OCI-LY7 (cell line): ENCODE results near the gene ZDHHC22. TPM values are rescaled to one million over a fixed set of nuclear protein-coding genes. Genes with fewer than 3 reads are reported as not detected.

Experiments
- BruUV-seq: library from RNA; stranded (reverse); fragments of 400-500 nt; replicated peaks from 2 replicates; lab custom pipeline; 2021; lab: Mats Ljungman, UMichigan
- CTCF ChIA-PET: fragments of 300-600 bp; sonication (Branson Sonifier 250); formaldehyde crosslinking; loops from one replicate; lab custom pipeline; 2022; ENCODE audit warnings: antibody characterized with exemption; ENCODE audit not compliant: unreplicated experiment; lab: Charles Lee
- POLR2A ChIA-PET: fragments of 300-600 bp; sonication (Branson Sonifier 250); formaldehyde crosslinking; loops from one replicate; lab custom pipeline; 2022; ENCODE audit warnings: antibody characterized with exemption; lab: Charles Lee
- DNase-seq: peaks from one replicate; pipeline ENCODE4 v3.0.0-alpha.2; 2015; ENCODE audit warnings: low spot score
- H2AFZ ChIP-seq: fragments of 200-600 bp; sonication (generic), shearing (Covaris generic); 2 replicates; pipeline ENCODE4 v1.6.1; 2014; ENCODE audit warnings: mild to moderate bottlenecking, antibody characterized with exemption, low read length, moderate library complexity
- H3K27ac ChIP-seq: fragments of 200-600 bp; sonication (generic); 2 replicates; pipeline ENCODE4 v1.5.1; 2014; ENCODE audit warnings: mixed run types, low read depth, mild to moderate bottlenecking, moderate library complexity, low read length, inconsistent platforms; ENCODE audit not compliant: poor library complexity, severe bottlenecking
- H3K36me3 ChIP-seq: fragments of 200-600 bp; sonication (generic); 2 replicates; pipeline ENCODE4 v1.6.1; 2014; ENCODE audit warnings: mild to moderate bottlenecking, antibody characterized with exemption, low read length, moderate library complexity, mixed read lengths; ENCODE audit not compliant: insufficient read depth
- H3K4me1 ChIP-seq: fragments of 200-600 bp; sonication (generic); 2 replicates; pipeline ENCODE4 v1.5.1; 2014; ENCODE audit warnings: mild to moderate bottlenecking, low read length; ENCODE audit not compliant: insufficient read depth, poor library complexity, severe bottlenecking
- H3K4me2 ChIP-seq: fragments of 200-600 bp; sonication (generic); 2 replicates; pipeline ENCODE4 v1.6.1; 2014; ENCODE audit warnings: mild to moderate bottlenecking, low read length
- H3K4me3 ChIP-seq: fragments of 200-600 bp; sonication (generic); 2 replicates; pipeline ENCODE4 v1.5.1; 2014; ENCODE audit warnings: mild to moderate bottlenecking, low read depth, low read length; ENCODE audit not compliant: poor library complexity, severe bottlenecking
- H3K79me2 ChIP-seq: fragments of 200-600 bp; sonication (generic); 2 replicates; pipeline ENCODE4 v1.6.1; 2016; ENCODE audit warnings: low read depth, mild to moderate bottlenecking, low read length, moderate library complexity, mixed read lengths; ENCODE audit not compliant: insufficient read depth
- H3K9me2 ChIP-seq: fragments of 200-600 bp; sonication (generic); 2 replicates; pipeline ENCODE4 v1.6.1; 2016; ENCODE audit warnings: mild to moderate bottlenecking, low read length, mixed read lengths; ENCODE audit not compliant: insufficient read depth
- H3K9me3 ChIP-seq: fragments of 200-600 bp; sonication (generic); 2 replicates; pipeline ENCODE4 v1.6.1; 2014; ENCODE audit warnings: mild to moderate bottlenecking, mixed run types, low read length, mixed read lengths
- H4K20me1 ChIP-seq: fragments of 200-600 bp; sonication (generic); 2 replicates; pipeline ENCODE4 v1.6.1; 2014; ENCODE audit warnings: mild to moderate bottlenecking, antibody characterized with exemption, low read length, moderate library complexity, mixed read lengths; ENCODE audit not compliant: insufficient read depth
- EZH2phosphoT487 ChIP-seq: fragments of 200-600 bp; sonication (generic); IDR thresholded peaks from 2 replicates; pipeline ENCODE4 v1.6.1; 2018; ENCODE audit warnings: low read depth, borderline replicate concordance, mild to moderate bottlenecking, mixed run types, antibody characterized with exemption, low read length, moderate library complexity, mixed read lengths
- intact Hi-C: fragments of 100-400 bp; cut with micrococcal nuclease; formaldehyde crosslinking; loops from one replicate; pipeline ENCODE4 v1.10.0; 2022; ENCODE audit not compliant: unreplicated experiment
- total RNA-seq, 2 experiments: library from RNA; depleted of rRNA in 1 of 2; stranded (reverse); fragments of >200 nt in 1 of 2; shearing (Covaris generic) in 1 of 2; gene quantifications; 2 replicates each; pipeline ENCODE4 v1.2.3, GENCODE V29; 2014 to 2022
- TF ChIP-seq, protein P1 (sequence below): fragments of 200-600 bp; sonication (generic); conservative IDR thresholded peaks from 2 replicates; pipeline ENCODE4 v1.5.1; 2014; ENCODE audit warnings: mild to moderate bottlenecking, antibody characterized with exemption, low read length, moderate library complexity, mixed read lengths

ZDHHC22 gene
- total RNA-seq, 2 experiments from 2014 or later: not detected

DNA sequence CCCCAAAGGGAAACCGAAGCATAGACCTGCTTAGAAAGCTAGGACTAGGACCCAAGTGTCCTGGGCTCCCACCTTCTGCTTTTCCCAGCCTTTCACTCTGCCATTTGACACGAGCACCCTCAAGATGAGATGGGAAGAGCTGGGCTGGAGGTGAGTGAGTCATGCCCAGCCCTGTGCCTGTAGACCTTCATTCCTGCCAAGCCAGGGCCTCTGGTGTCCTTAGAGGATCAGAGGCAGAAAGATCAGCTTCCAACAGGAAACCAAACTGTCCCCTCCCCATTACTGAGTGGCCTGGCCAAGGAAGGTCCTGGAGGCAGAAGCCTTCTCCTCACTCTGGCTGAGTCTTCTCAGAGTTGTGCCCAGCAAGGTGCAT, 43.5 kb upstream of the ZDHHC22 start:
- BruUV-seq: no TSS peak
- Histone ChIP-seq H3K4me3 (no peak overlapping the region), H3K4me2 (no peak overlapping the region), H3K9me3 (no peaks in the 10 kb centered on the region), H2AFZ (no peak overlapping the region), H3K9me2 (no peaks in the 10 kb centered on the region), H3K36me3 (no peaks in the 10 kb centered on the region), H3K79me2 (no peaks in the 10 kb centered on the region), H3K27ac (no peak overlapping the region), H3K4me1 (peaks cover 24% of the 10 kb centered on the region), H4K20me1 (no peaks in the 10 kb centered on the region)
- ChIA-PET CTCF (no interaction called here), POLR2A (interaction anchor here (0.8 to 1.2 kb wide), 2 partner anchors 12 kb away, joined by 3 read pairs; no protein-coding TSS in a partner anchor)
- no peak for DNase-seq
- TF ChIP-seq, protein P1, sequence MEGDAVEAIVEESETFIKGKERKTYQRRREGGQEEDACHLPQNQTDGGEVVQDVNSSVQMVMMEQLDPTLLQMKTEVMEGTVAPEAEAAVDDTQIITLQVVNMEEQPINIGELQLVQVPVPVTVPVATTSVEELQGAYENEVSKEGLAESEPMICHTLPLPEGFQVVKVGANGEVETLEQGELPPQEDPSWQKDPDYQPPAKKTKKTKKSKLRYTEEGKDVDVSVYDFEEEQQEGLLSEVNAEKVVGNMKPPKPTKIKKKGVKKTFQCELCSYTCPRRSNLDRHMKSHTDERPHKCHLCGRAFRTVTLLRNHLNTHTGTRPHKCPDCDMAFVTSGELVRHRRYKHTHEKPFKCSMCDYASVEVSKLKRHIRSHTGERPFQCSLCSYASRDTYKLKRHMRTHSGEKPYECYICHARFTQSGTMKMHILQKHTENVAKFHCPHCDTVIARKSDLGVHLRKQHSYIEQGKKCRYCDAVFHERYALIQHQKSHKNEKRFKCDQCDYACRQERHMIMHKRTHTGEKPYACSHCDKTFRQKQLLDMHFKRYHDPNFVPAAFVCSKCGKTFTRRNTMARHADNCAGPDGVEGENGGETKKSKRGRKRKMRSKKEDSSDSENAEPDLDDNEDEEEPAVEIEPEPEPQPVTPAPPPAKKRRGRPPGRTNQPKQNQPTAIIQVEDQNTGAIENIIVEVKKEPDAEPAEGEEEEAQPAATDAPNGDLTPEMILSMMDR: no peak
- TF ChIP-seq EZH2phosphoT487: no peak
- intact Hi-C loops: no loop called here

DNA sequence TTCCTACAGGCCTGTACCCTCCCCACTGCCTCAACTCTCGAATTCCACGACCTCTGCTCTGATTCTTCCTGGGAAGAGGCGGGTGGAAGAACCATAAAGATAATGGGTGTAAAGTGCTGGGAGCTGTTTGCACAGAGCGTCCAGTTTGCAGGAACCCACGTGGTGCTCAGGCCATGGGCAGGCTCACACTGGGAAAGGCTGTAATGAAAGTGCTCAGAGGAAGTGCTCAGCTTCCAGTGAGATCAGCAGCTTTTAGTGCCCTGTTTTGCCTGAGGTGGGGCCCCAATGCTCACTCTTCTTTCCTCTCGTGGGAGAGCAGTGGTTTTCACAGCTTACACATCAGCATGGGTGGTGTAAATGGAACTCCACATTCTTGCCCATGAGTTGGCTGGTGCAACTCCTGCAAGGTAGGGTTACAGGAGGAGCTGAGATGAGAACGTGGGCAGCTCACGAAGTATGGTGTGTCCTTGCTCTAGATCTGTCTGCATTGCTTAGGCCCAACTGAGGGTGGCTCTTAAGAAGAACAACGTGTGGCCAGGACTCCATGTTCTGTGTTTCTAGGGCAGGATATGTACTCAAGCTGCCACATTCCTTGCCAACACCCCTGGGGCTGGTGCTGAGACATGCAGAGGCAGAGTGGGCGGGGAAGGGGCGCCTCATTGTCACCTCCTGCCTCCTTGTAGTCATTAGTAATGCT, 43.0 kb upstream of the ZDHHC22 start:
- TF ChIP-seq, protein P1: no peak
- no peak for TF ChIP-seq EZH2phosphoT487
- H4K20me1 ChIP-seq: no peaks in the 10 kb centered on the region
- no peak overlapping the region for H3K27ac ChIP-seq
- H3K79me2 ChIP-seq: no peaks in the 10 kb centered on the region
- H2AFZ ChIP-seq: no peak overlapping the region
- no peak overlapping the region for H3K4me2 ChIP-seq
- intact Hi-C loops: no loop called here
- no peaks in the 10 kb centered on the region for H3K9me3 ChIP-seq
- BruUV-seq: no TSS peak
- POLR2A ChIA-PET: interaction anchor here (0.8 to 1.2 kb wide), 3 partner anchors 11 to 117 kb away, joined by 3 read pairs; no protein-coding TSS in a partner anchor
- CTCF ChIA-PET: no interaction called here
- no peaks in the 10 kb centered on the region for H3K36me3 ChIP-seq
- H3K4me1 ChIP-seq: peaks cover 24% of the 10 kb centered on the region
- no peak for DNase-seq
- no peak overlapping the region for H3K4me3 ChIP-seq
- no peaks in the 10 kb centered on the region for H3K9me2 ChIP-seq

DNA sequence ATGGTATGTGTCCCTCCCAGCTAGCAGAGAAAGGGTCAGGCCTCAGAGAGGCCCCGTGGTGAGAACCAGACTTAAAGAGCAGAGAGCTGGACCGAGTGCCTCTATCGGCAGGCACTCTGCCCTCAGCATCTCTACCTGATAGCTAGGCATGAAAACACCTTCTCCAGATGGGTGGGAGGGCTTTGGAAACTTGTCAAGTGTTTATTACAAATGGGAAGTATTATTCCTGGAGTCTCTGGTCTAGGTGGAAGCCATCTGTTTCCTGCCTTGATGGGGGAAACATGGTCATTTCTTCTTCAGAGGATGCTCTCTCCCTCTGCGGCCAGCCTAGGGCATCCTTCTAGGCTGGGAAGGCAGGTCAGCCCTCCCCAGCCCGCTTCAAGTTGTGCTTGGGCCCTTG, 42.3 kb upstream of the ZDHHC22 start:
- Histone ChIP-seq H2AFZ (no peak overlapping the region), H3K4me2 (no peak overlapping the region), H4K20me1 (no peaks in the 10 kb centered on the region), H3K79me2 (no peaks in the 10 kb centered on the region), H3K4me3 (no peak overlapping the region), H3K36me3 (no peaks in the 10 kb centered on the region), H3K27ac (no peak overlapping the region), H3K9me2 (no peaks in the 10 kb centered on the region), H3K4me1 (peaks cover 24% of the 10 kb centered on the region), H3K9me3 (no peaks in the 10 kb centered on the region)
- ChIA-PET POLR2A (interaction anchor here (0.8 to 1.2 kb wide), 3 partner anchors 11 to 118 kb away, joined by 3 read pairs; no protein-coding TSS in a partner anchor), CTCF (interaction anchor here (0.5 kb wide), 1 partner anchor 97 kb away, joined by 5 read pairs; no protein-coding TSS in a partner anchor)
- no peak for DNase-seq
- intact Hi-C loops: no loop called here
- no TSS peak for BruUV-seq
- TF ChIP-seq, protein P1: no peak
- no peak for TF ChIP-seq EZH2phosphoT487
